HG03521 (cell line): ENCODE measurements around the gene DISP2.
A peak's percentile ranks its signal among the peaks of the same experiment; 100 is the strongest.

Experiments
- ATAC-seq: cut with Tn5 transposase; IDR thresholded peaks from one replicate; pipeline ENCODE4 v1.9.1; 2021; ENCODE audit warnings: mild to moderate bottlenecking, moderate library complexity; ENCODE audit not compliant: unreplicated experiment

Gene DISP2, protein sequence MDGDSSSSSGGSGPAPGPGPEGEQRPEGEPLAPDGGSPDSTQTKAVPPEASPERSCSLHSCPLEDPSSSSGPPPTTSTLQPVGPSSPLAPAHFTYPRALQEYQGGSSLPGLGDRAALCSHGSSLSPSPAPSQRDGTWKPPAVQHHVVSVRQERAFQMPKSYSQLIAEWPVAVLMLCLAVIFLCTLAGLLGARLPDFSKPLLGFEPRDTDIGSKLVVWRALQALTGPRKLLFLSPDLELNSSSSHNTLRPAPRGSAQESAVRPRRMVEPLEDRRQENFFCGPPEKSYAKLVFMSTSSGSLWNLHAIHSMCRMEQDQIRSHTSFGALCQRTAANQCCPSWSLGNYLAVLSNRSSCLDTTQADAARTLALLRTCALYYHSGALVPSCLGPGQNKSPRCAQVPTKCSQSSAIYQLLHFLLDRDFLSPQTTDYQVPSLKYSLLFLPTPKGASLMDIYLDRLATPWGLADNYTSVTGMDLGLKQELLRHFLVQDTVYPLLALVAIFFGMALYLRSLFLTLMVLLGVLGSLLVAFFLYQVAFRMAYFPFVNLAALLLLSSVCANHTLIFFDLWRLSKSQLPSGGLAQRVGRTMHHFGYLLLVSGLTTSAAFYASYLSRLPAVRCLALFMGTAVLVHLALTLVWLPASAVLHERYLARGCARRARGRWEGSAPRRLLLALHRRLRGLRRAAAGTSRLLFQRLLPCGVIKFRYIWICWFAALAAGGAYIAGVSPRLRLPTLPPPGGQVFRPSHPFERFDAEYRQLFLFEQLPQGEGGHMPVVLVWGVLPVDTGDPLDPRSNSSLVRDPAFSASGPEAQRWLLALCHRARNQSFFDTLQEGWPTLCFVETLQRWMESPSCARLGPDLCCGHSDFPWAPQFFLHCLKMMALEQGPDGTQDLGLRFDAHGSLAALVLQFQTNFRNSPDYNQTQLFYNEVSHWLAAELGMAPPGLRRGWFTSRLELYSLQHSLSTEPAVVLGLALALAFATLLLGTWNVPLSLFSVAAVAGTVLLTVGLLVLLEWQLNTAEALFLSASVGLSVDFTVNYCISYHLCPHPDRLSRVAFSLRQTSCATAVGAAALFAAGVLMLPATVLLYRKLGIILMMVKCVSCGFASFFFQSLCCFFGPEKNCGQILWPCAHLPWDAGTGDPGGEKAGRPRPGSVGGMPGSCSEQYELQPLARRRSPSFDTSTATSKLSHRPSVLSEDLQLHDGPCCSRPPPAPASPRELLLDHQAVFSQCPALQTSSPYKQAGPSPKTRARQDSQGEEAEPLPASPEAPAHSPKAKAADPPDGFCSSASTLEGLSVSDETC (N-terminal part only)

GRCh38 chr15:40357723-40358470 lies at the start of gene DISP2:
TSS of gene DISP2 (plus strand) at chr15:40358219. CDS start at chr15:40358322, 103 bp downstream.
- peak; percentile 75 for ATAC-seq

DNA sequence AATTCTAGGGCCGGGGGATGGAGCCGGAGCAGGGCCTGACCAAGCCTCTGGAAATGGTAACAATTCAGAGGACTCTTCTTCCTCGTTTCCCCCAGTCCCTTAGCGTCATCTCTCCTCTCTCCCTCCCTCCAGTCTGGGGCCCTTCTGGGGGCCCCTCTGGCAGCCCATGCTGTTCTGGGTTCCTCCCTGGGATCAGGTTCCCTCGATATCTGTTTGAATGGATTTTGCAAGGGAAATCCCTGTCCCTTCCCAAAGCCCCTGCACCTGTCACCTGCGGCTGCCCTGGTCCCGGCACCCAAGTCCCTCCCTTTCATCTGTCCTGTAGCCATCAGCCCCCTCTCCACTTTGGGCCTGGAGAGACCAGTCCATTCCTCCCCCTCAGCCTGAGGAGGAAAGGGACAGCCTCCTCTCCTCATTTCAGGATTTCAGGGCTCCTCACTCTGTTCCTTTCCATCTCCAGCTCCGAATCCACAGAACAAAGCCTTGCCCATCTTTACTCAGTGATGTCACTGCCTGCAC lies 48.6 kb upstream of the DISP2 start:
- no peak for ATAC-seq

DNA sequence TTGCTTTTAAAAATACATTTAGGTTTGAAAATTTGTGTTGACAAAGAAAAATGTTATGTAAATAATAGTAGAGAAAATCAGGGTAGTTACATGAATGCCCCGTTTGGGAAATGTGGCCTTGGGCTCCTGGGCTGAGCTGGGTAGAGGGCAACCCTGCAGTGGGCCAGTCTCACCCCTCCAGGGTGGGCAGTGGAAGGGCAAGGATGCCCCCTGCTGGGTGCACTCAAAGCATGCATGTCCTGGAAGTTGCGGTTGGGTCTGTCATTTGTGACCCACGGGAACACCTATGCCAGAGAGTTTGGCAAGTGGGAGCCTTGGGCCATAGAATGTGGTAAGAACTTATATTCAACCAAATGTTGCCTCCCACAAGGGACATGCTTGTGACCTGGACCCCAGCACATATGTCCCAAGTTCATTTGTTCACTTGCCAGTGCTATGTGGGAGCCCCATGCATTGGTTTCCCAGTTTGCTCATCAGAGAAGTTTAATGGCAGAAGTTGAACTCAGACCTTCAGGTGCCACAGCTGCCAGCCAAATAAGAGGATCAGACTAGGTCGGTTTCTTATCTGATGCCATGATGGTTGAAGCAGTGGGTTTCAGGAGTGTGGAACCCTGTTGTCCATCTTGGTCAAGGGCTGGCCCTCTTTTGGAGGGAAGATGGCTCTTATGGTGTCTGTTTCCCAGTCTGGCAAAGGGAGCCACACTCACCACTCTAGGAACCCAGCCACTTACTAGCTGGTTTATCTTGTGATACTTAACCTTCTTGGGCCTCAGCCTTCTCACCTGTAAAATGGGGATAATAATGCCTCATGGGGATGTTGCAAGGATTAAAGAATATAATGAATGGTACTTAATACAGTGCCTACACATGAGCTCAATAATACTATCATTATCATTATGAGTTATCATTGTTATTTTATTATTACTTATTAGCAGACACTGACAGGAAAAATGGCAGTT lies 47.7 kb upstream of the DISP2 start:
- no peak for ATAC-seq

DNA sequence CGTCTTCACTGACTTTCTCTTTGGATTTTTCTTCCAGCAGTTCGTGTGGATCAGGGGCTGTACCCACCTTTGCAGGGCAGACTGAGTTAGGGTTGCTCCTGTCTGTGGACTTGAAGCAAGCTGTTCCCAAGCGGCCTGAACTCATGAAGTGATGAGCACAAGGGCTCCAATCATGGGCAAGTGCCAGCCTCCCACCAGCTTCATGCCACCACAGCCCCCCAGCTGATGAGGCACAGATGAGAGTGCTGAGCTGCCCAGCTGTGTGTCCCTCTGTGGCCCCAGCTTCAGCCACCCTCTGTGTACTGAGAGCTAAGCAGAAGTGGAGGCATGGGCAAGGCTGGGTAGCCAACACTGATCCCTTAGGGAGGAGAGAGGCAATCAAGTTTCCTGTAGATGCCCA lies 47.0 kb upstream of the DISP2 start:
- no peak for ATAC-seq

DNA sequence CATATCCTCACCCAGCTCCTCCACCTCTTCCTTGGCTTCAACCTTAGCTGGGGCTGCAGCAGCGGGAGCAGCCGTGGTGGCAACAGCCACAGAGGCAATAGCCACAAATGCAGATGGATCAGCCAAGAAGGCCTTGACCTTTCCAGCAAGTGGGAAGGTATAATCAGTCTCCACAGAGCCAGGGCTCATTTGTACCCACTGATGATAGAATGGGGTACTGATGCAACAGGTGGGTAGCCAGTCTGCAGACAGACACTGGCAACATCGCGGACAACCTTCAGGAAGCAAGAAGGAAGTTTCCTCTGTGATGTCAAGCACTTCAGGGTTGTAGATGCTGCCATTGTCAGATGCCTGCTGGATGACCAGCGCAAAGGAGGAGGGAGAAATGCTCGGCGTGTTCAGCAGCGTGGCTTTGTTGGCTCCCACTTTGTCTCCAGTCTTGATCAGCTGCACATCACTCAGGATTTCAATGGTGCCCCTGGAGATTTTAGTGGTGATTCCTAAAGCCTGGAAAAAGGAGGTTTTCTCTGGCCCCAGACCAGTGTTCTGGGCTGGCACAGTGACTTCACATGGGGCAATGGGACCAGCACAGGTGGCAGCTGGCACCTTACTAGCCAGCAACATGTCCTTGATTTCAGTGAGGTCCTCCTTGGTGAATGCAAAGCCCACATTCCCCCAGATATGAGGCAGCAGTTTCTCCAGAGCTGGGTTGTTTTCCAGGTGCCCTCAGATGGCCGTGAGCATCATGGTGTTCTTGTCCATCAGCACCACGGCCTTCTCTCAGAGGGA lies 45.5 kb upstream of the DISP2 start:
- no peak for ATAC-seq

DNA sequence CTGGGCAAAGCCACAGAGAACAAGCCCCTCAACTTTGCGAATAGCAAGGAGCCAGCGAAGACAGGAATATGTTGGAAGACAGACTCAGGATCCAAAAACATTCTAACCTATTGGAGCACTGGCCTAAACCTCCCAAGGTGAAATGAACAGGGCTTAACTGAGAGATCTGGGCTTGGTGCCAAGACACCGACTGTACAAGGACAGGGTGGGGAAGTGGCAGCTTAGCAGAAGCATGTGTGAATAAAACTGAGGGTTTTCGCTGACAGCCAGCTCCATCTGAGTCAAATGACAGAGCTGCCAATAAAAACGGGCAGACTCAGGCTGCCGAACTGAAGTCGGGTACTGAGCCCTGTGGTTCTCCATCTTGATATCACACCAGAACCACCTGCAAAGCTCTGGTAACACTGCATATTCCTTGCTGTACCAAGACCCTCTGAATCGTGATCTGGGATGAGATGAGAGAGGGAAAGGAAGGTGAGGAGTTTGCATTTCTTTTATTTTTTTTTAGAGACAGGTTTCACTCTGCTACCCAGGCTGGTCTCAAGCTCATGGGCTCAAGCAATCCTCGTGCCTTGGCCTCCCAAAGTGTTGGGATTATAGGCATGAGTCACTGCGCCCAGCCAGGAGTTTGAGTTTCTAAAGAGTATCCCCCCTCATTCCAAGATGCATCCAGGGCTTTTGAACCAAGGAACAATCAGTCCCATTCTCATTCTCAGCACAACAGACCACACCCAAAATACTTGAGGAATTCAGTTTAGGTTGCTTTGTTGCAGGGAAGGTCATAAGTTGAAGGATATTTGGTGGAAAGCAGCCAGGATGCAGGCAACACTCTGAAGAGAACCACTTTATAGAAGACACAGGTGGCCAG lies 44.3 kb upstream of the DISP2 start:
- no peak for ATAC-seq

DNA sequence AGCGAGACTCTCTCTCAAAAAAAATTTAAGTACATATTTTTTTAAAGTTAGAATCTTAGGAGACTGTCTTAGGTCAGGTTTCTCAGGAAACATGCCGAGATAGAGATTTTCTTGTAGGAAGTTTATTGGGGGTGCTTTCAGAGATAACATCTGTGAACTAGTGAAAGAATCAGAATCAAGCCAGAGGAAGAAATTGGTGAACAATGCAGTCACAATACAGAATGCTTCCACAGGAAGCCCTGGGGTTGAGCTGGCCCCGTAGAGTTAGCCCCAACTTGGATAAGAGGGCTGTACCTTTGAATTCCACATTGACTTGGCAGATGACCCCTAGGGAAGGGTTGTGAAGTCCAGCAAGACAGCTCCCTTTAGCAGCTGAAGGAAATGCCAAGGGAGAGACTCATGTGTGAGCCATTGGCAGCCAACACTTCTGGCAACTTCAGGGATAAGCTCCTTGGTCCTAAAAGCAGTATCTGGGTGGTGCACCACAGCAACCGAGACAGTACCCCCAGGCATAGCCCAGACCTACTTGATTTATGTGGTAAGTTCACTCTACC lies 43.2 kb upstream of the DISP2 start:
- ATAC-seq = no peak

- ATAC-seq = no peak
Observed at GRCh38 chr15:40316931-40317330, 41.1 kb upstream of the DISP2 start.

DNA sequence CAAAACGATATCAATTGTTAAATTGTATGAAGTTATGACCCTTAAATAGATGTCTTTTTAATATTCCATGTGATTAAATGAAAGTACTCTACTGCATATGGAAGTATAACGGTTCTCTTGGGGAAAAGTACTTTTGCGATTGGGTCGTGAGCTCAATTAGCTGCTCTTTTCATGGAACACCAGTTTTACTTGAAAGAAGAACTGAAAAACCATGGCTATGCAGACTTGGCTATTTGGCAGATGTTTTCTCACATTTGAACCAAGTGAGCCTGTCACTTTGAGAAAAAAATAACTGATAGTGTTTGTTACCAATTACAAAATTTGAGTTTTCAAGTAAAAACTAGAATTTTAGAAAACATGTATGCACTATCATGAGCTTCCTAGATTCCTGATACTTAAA lies 40.4 kb upstream of the DISP2 start:
- no peak for ATAC-seq

- ATAC-seq = no peak
Observed at GRCh38 chr15:40320409-40320808, 37.6 kb upstream of the DISP2 start.

DNA sequence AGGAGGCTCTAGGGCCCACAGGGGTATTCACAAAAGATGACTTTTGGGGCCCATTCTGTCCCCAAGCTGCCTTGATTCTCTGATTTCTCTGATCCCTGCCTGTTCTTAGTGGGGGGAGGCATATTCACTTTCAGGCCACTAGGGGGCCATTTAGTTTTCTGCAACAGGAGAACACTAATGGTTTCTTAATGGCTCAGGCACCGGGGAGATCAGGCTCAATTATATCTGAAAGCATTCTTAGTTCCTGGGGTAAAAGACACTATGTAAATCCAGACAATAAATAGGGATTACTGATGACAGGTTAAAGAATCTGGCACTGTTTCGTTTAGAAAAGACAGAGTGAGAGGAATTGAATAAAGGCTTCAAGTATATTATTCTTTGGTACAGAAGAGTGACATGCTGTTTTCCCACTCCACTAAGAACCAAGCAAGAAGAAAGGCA lies 37.1 kb upstream of the DISP2 start:
- ATAC-seq = no peak

DNA sequence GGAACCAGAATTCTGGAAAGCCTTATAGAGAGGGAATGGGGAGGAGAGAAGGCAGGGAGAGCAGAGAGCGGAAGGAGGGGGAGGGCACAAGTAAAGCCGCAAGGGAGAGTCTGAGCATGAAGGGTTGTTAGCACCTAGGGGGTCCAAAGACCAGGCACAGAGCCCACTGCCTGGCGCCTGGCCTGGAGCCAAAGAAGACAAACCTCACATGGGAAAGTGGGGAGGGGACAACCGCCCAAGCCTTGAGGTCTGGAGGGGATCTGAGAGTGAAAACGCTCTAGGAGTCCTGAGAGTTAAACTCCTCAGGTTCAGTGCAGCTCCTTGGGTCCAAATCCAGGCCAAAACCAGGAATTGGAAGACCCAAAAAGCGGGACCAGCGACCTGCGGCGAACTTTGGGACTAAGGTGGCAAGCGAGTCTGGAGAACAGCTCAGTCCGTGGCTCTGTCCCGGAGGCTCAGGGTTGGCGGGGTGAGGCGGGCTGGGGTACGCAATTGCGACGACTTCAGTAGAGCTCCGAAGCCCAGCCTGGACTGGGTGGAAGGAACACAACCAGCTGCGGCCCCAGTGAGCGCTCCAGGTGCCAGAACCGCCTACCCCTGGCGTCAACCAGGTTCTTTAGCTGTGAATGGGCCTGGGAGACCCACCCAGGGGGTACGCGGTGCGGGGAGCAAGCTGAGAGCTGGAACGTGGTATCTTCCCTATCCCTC lies 35.3 kb upstream of the DISP2 start:
- no peak for ATAC-seq

DNA sequence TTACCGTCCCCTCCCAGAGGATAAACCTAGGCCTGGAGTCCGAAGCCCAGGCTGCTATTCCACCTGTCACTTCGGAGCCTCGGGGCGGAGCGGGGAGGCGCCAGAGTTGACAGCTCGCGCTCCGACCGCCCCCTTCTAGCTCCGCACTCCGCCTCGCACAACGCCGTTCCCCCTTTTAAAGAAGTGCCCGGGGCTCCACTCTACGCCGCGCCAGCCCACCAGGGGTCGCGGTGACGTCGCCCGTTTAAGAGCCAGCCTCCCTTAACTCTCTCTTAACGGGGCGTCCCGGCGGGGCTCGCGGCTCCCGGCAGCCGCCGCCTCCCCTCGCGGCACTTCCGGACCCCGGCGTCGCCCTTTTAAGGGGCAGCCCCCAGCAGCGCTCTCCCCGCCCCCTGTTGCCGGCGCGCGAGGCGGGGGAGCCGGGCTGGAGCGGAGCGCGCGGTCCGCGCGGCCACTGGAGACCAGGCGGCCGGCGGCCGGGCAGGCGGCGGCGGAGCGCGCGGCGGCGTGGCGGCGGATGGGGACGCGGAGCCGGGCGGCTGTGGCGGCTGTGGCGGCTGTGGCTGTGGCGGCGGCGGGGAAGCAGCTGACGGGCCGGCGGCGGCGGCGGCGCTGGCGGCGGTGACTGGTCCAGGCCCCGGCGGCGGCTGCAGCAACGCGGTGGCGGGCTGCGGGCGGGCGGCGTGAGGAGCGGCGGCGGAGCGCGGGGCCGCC lies 34.6 kb upstream of the DISP2 start, which contains the start of gene INAFM2:
Gene INAFM2, plus strand, starts transcription at position 454 of the 714 bp plus-strand sequence. CDS start 364 bp downstream, outside the sequence.
- ATAC-seq = peak; percentile 81

GRCh38 chr15:40323953-40324937 lies 33.8 kb upstream of the DISP2 start:
- peak; percentile 8 for ATAC-seq
